Mesendoderm (in vitro differentiated cells): ENCODE data around the gene SPTB.

Source experiments
- DNase-seq: peaks from one replicate; pipeline ENCODE4 v3.0.0; 2013
- H2AK5ac ChIP-seq: 2 replicates; pipeline ENCODE4 v1.6.1; 2013; ENCODE audit warnings: low read length, inconsistent platforms
- H2BK120ac ChIP-seq: 2 replicates; pipeline ENCODE4 v1.6.1; 2013; ENCODE audit warnings: low read depth, mild to moderate bottlenecking, low read length, moderate library complexity, mixed read lengths
- H2BK15ac ChIP-seq: replicated peaks from 2 replicates; pipeline ENCODE4 v1.6.1; 2013; ENCODE audit warnings: low read depth, mild to moderate bottlenecking, moderate library complexity
- H2BK5ac ChIP-seq: 2 replicates; pipeline ENCODE4 v1.6.1; 2013; ENCODE audit warnings: low read length, inconsistent platforms
- H3K18ac ChIP-seq: 2 replicates; pipeline ENCODE4 v1.6.1; 2013; ENCODE audit warnings: mild to moderate bottlenecking, low read length, mixed read lengths
- H3K23ac ChIP-seq: one replicate; pipeline ENCODE4 v1.6.1; 2013; ENCODE audit warnings: low read length
- H3K27ac ChIP-seq: 2 replicates; pipeline ENCODE4 v1.5.1; 2013; ENCODE audit warnings: low read depth, mild to moderate bottlenecking, inconsistent platforms, low read length, moderate library complexity
- H3K27me3 ChIP-seq: 2 replicates; pipeline ENCODE4 v1.6.1; 2013; ENCODE audit warnings: low read length, control low read depth, mild to moderate bottlenecking, inconsistent platforms; ENCODE audit not compliant: insufficient read depth, poor library complexity
- H3K36me3 ChIP-seq: 2 replicates; pipeline ENCODE4 v1.6.1; 2013; ENCODE audit warnings: low read length, inconsistent platforms; ENCODE audit not compliant: control insufficient read depth, insufficient read depth
- H3K4ac ChIP-seq: one replicate; pipeline ENCODE4 v1.6.1; 2013; ENCODE audit warnings: low read depth, mild to moderate bottlenecking, low read length, moderate library complexity
- H3K4me1 ChIP-seq: 2 replicates; pipeline ENCODE4 v1.6.1; 2013; ENCODE audit warnings: low read depth, low read length, inconsistent platforms; ENCODE audit not compliant: control insufficient read depth
- H3K4me2 ChIP-seq: 2 replicates; pipeline ENCODE4 v1.6.1; 2013; ENCODE audit warnings: low read length
- H3K4me3 ChIP-seq: 2 replicates; pipeline ENCODE4 v1.5.1; 2013; ENCODE audit warnings: mild to moderate bottlenecking, low read length
- H3K56ac ChIP-seq: one replicate; pipeline ENCODE4 v1.6.1; 2013; ENCODE audit warnings: low read length
- H3K79me1 ChIP-seq: 2 replicates; pipeline ENCODE4 v1.6.1; 2013; ENCODE audit warnings: low read length, inconsistent platforms
- H3K79me2 ChIP-seq: 2 replicates; pipeline ENCODE4 v1.6.1; 2013; ENCODE audit warnings: mild to moderate bottlenecking, low read length; ENCODE audit not compliant: control insufficient read depth, insufficient read depth
- H3K9ac ChIP-seq: 2 replicates; pipeline ENCODE4 v1.6.1; 2013; ENCODE audit warnings: low read length, inconsistent platforms
- H4K5ac ChIP-seq: one replicate; pipeline ENCODE4 v1.6.1; 2013; ENCODE audit warnings: low read length
- H4K8ac ChIP-seq: one replicate; pipeline ENCODE4 v1.6.1; 2013; ENCODE audit warnings: low read depth, mild to moderate bottlenecking, control low read depth, low read length, moderate library complexity
- WGBS: extraction: QIAGEN DNeasy Blood & Tissue Kit; methylation state at CpG from one replicate; pipeline ENCODE4 v1.1.7; 2013; ENCODE audit warnings: low lambda C conversion rate, missing lambda C conversion rate; ENCODE audit not compliant: insufficient coverage; ENCODE audit errors: extremely low coverage; 5-methylcytosine and 5-hydroxymethylcytosine counted together

SPTB gene

DNA sequence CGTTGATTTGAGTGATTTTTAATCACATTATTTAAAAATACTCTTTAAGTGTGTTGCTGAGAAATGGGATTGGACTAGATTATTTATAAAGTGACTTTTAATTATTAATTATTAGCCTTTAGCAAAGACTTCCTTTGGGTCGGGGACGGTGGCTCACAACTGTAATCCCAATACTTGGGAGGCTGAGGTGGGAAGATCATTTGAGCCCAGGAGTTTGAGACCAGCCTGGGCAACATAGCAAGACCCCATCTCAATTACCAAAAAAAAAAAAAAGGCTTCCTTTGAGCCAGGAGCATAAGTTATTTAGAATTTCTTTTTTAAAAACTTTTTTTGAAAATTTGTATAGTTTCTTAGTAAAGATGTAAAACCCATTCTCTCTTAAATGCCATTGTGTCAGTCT is 43.3 kb upstream of the SPTB start:
- Histone ChIP-seq H3K4me3 (no peak overlapping the region), H2AK5ac (no peak overlapping the region), H4K8ac (no peak overlapping the region), H3K9ac (no peak overlapping the region), H3K79me1 (peaks cover 3% of the 10 kb centered on the region), H3K18ac (no peak overlapping the region), H3K4ac (no peak overlapping the region), H3K56ac (no peak overlapping the region), H2BK120ac (no peak overlapping the region), H3K23ac (no peak overlapping the region), H2BK15ac (no peak overlapping the region), H3K27me3 (no peaks in the 10 kb centered on the region), H3K36me3 (peaks cover 2% of the 10 kb centered on the region), H4K5ac (no peak overlapping the region), H3K4me1 (no peaks in the 10 kb centered on the region), H2BK5ac (no peak overlapping the region), H3K4me2 (no peak overlapping the region), H3K79me2 (peaks cover 1% of the 10 kb centered on the region), H3K27ac (no peak overlapping the region)
- no CpG with 5 or more reads among the region's 3 CpGs for WGBS
- DNase-seq, result no peak

DNA sequence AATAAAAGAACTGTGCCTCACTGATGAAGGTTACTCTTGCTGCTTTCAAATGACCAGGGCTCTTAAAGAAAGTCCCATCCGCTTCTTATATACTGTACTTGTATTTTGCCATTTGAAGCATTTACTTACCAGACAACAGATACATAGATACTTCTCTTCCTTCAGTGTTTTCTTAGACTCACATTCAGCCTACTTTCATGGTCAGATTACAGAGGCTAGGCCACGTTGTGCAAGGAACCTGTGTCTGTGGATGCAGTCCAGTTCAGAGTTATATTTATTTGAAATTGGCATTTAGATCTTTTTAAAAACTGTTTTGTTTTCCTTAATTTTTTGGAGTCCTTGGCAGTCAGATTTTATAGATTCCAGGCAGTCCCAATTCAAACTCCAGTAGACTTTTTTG is 40.8 kb upstream of the SPTB start:
- Histone ChIP-seq H2BK5ac (no peak overlapping the region), H4K8ac (no peak overlapping the region), H3K27me3 (no peaks in the 10 kb centered on the region), H2BK120ac (no peak overlapping the region), H3K4ac (no peak overlapping the region), H4K5ac (no peak overlapping the region), H3K4me2 (no peak overlapping the region), H3K4me3 (no peak overlapping the region), H3K23ac (no peak overlapping the region), H3K56ac (no peak overlapping the region), H3K36me3 (no peaks in the 10 kb centered on the region), H2BK15ac (no peak overlapping the region), H3K79me1 (peaks cover 6% of the 10 kb centered on the region), H2AK5ac (no peak overlapping the region), H3K9ac (no peak overlapping the region), H3K79me2 (peaks cover 4% of the 10 kb centered on the region), H3K18ac (no peak overlapping the region), H3K27ac (no peak overlapping the region), H3K4me1 (no peaks in the 10 kb centered on the region)
- WGBS, result no CpG with 5 or more reads among the region's 2 CpGs
- DNase-seq, result no peak

DNA sequence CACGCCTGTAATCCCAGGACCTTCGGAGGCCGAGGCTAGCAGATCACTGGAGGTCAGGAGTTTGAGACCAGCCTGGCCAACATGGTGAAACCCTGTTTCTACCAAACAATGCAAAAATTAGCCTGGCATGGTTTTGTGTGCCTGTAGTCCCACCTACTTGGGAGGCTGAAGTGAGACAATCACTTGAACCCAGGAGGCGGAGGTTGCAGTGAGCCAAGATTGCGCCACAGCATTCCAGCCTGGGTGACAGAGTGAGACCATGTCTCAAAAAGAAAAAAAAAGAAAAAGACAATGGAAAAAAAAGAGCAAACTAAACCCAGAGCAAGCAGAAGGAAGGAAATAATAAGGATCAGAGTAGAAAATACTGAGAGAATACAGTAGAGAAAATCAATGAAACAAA is 39.9 kb upstream of the SPTB start:
- Histone ChIP-seq H3K4me1 (peaks cover 2% of the 10 kb centered on the region), H3K27me3 (no peaks in the 10 kb centered on the region), H2AK5ac (no peak overlapping the region), H3K36me3 (no peaks in the 10 kb centered on the region), H4K5ac (no peak overlapping the region), H2BK120ac (no peak overlapping the region), H3K27ac (no peak overlapping the region), H3K18ac (no peak overlapping the region), H3K23ac (no peak overlapping the region), H3K56ac (no peak overlapping the region), H2BK15ac (no peak overlapping the region), H2BK5ac (no peak overlapping the region), H4K8ac (no peak overlapping the region), H3K4me3 (no peak overlapping the region), H3K4me2 (no peak overlapping the region), H3K79me2 (peaks cover 12% of the 10 kb centered on the region), H3K9ac (no peak overlapping the region), H3K4ac (no peak overlapping the region), H3K79me1 (peaks cover 11% of the 10 kb centered on the region)
- no CpG with 5 or more reads among the region's 5 CpGs for WGBS
- peak; percentile 38 for DNase-seq

DNA sequence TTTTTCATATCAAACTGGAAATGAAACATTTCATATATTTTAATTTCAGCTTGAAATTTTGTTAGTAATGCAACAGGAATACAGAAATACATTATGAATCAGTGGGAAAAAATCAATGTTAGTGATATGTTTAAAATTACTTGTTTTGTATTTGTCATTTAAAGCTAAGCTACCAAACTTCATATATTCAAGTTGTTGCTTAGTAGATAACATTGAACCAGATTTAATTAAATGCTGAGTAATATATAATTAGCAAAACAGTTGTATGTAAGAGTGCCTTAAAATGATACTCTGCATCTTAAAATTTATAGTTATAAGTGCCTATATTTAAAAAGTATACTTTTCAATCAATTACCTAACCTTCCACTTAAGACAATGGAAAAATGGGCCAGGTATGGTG is 39.5 kb upstream of the SPTB start:
- H3K18ac ChIP-seq, result no peak overlapping the region
- H3K27ac ChIP-seq, result no peak overlapping the region
- H4K8ac ChIP-seq, result no peak overlapping the region
- H3K23ac ChIP-seq, result no peak overlapping the region
- no peak overlapping the region for H3K56ac ChIP-seq
- H4K5ac ChIP-seq, result no peak overlapping the region
- H3K79me2 ChIP-seq, result peaks cover 12% of the 10 kb centered on the region
- H2AK5ac ChIP-seq, result no peak overlapping the region
- peaks cover 11% of the 10 kb centered on the region for H3K79me1 ChIP-seq
- no peak overlapping the region for H3K4me2 ChIP-seq
- peaks cover 2% of the 10 kb centered on the region for H3K4me1 ChIP-seq
- H3K36me3 ChIP-seq, result no peaks in the 10 kb centered on the region
- H3K4ac ChIP-seq, result no peak overlapping the region
- H3K9ac ChIP-seq, result no peak overlapping the region
- H2BK15ac ChIP-seq, result no peak overlapping the region
- DNase-seq, result no peak
- H2BK120ac ChIP-seq, result no peak overlapping the region
- H3K27me3 ChIP-seq, result no peaks in the 10 kb centered on the region
- no peak overlapping the region for H3K4me3 ChIP-seq
- no peak overlapping the region for H2BK5ac ChIP-seq

DNA sequence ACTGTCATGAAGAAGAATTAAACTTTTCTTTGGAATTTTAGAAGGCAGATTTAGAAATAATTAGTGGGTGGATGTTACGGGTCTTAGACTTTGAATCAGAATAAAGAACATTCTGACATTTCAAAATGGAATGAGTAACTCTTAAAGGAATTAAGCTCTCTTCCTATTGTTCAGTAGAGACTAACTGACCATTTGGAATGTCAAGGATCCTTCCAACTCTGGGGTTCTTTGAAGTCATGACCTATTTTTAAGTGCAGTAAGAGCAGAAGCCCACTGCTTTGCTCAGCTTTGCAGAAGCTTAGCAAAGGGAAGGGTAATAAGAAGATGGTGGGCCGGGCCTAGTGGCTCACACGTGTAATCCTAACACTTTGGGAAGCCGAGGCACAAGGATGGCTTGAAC is 38.5 kb upstream of the SPTB start:
- H3K4me1 ChIP-seq, result peaks cover 2% of the 10 kb centered on the region
- no peak overlapping the region for H3K4me2 ChIP-seq
- H2BK120ac ChIP-seq, result no peak overlapping the region
- H3K27me3 ChIP-seq, result no peaks in the 10 kb centered on the region
- DNase-seq, result no peak
- no peak overlapping the region for H2AK5ac ChIP-seq
- H3K23ac ChIP-seq, result no peak overlapping the region
- no peak overlapping the region for H2BK5ac ChIP-seq
- no peaks in the 10 kb centered on the region for H3K36me3 ChIP-seq
- 100% methylated on average over 1 of the region's 4 CpGs for WGBS
- H4K8ac ChIP-seq, result no peak overlapping the region
- H3K4ac ChIP-seq, result no peak overlapping the region
- H4K5ac ChIP-seq, result no peak overlapping the region
- H3K4me3 ChIP-seq, result no peak overlapping the region
- peaks cover 12% of the 10 kb centered on the region for H3K79me2 ChIP-seq
- H3K9ac ChIP-seq, result no peak overlapping the region
- no peak overlapping the region for H2BK15ac ChIP-seq
- no peak overlapping the region for H3K27ac ChIP-seq
- H3K56ac ChIP-seq, result no peak overlapping the region
- peaks cover 11% of the 10 kb centered on the region for H3K79me1 ChIP-seq
- H3K18ac ChIP-seq, result no peak overlapping the region

DNA sequence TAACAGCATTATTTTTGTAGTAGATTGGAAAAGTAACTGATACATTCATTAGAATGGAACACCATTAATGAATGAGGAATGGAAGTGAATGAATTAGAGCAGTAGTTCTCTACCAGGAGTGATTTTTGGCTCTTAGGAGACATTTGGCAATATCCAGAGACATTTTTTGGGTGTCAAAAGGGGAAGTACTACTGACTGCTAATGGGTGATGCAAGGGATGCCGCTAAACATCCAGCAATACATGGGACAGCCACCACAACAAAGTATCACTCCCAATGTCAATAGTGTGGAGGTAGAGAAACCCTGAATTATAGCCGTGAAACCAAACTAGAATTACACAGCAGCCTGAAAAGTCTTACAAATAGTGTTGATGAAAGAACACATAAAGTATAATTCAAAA is 36.1 kb upstream of the SPTB start:
- peaks cover 12% of the 10 kb centered on the region for H3K79me2 ChIP-seq
- H2BK120ac ChIP-seq, result no peak overlapping the region
- H3K27ac ChIP-seq, result no peak overlapping the region
- H3K4me2 ChIP-seq, result no peak overlapping the region
- no peaks in the 10 kb centered on the region for H3K27me3 ChIP-seq
- peaks cover 9% of the 10 kb centered on the region for H3K79me1 ChIP-seq
- no peak overlapping the region for H3K23ac ChIP-seq
- no peak overlapping the region for H3K4me3 ChIP-seq
- no peak overlapping the region for H2BK15ac ChIP-seq
- H3K56ac ChIP-seq, result no peak overlapping the region
- H3K4me1 ChIP-seq, result peaks cover 2% of the 10 kb centered on the region
- no peak overlapping the region for H3K9ac ChIP-seq
- no peak overlapping the region for H2BK5ac ChIP-seq
- no peak overlapping the region for H3K18ac ChIP-seq
- no peak for DNase-seq
- WGBS, result no CpG with 5 or more reads among the region's 2 CpGs
- no peak overlapping the region for H2AK5ac ChIP-seq
- H3K4ac ChIP-seq, result no peak overlapping the region
- no peak overlapping the region for H4K5ac ChIP-seq
- H4K8ac ChIP-seq, result no peak overlapping the region
- H3K36me3 ChIP-seq, result no peaks in the 10 kb centered on the region
